Glomerular visceral epithelial cell (primary cell): Measurements from ENCODE around the gene PITX2.
A peak's percentile ranks its signal among the peaks of the same experiment; 100 is the strongest.
"Not testable (repeated sequence)": the region's sequence is repeated elsewhere in the genome, so short reads cannot be mapped to it uniquely, and the experiment has no call there.

ENCODE experiments used
- DNase-seq: peaks from one replicate; pipeline ENCODE4 v3.0.0-alpha.2; 2016; ENCODE audit errors: extremely low spot score

PITX2 gene

GRCh38 chr4:110610940-110611831 lies 11.7 kb downstream of the PITX2 start:
- DNase-seq, result peak; percentile 97

DNA sequence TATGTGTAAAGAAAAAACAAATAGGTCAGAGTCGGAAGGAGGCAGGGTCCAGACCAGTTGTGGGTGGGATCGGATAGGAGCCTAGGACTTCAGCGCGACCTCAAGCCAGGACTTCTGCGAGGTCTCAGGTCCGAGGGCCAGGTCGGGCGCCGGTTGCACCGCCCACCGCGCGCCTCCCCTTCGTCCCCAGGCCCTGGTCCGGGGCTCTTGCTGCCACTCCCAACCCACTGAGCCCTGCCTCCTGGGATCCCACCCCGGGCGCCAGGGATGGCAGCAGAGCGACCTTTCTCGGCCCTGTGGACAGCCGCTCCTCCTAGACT lies 12.3 kb downstream of the PITX2 start:
- DNase-seq, result no peak

GRCh38 chr4:110609044-110609750 lies 13.7 kb downstream of the PITX2 start:
- DNase-seq, result peak; percentile 15

- no peak for DNase-seq
Observed at GRCh38 chr4:110605077-110605476, 17.8 kb downstream of the PITX2 start.

DNA sequence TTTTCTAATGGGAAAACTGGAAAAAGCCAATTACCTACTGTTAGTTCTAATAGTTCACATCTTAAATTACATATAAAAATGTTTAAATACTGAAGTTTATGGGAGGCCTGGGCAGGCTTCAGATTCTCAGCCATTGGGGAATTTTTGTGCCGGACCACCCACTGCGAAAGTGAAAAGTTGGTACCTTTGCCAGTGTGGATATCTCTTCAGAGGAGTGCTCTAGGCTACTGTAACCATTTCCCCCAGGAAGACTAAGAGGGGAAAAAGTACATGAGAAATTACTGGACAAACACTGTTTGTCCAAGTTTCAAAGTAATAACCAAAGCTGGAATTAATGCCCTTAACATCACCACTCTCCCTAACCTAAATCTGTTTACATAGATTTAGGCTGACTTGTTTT lies 20.8 kb downstream of the PITX2 start:
- DNase-seq, result no peak

GRCh38 chr4:110597582-110597981 lies 25.3 kb downstream of the PITX2 start:
- no peak for DNase-seq

DNA sequence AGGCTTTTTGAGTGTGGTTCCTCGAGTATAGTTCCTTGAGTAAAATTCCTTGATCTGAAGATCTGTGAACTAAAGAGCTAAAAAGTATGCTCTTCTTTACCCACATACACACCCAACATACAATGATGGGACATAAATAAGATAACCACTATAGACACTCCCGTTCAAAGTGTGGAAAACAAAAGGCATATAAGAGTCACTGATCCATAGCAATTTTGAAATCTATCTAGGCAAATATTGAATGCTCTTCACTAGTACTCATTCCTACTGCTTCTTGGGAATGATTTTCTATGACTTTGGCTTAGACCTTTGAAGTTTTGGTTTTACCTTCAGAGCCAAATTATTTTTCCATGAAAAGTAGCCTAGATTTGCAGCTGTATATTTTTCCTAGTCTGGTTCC lies 26.4 kb downstream of the PITX2 start:
- DNase-seq, result no peak

- DNase-seq, result no peak
Observed at GRCh38 chr4:110595583-110595982, 27.3 kb downstream of the PITX2 start.

- no peak for DNase-seq
Observed at GRCh38 chr4:110589297-110589696, 33.6 kb downstream of the PITX2 start.

- no peak for DNase-seq
Observed at GRCh38 chr4:110587666-110588285, 35.1 kb downstream of the PITX2 start.

DNA sequence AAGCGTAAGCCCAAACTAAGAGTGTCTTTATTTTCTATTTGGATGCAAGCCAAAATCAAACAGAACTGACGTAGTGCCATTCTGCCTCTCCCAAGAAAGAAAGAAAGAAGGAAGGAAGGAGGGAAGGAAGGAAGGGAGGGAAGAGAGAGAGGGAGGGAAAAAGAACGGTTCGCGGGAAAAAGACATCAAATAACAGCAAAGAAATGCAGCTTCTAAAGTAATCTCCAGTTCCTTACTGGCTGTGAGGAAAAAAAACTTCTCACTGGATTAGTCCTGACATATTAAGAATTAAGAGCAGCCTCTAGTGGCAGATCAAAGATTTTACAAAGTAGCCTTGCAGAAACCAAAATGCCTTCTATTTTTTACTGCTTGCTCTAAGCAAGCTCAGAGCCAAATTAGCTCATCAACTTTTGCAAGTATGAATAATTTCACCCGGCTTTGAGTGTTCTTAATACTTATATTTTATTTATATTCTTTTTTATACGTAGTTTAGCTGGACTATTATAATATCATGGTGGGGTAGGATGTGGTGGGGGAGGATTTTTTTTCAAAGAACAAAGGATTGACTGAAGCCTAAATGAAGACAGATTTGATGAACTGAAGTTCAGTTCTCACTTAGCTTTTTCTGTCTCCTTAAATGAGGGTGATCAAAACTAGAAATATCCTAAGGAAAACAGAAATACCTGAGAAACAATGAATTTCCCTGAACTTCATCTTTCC lies 36.6 kb downstream of the PITX2 start:
- DNase-seq, result peak; percentile 55

- DNase-seq, result not testable (repeated sequence)
Observed at GRCh38 chr4:110576696-110577095, 46.2 kb downstream of the PITX2 start.
